SK-N-MC (cell line): Measurements from ENCODE around the gene SLC9A7.
"Not testable (repeated sequence)": the region's sequence is repeated elsewhere in the genome, so short reads cannot be mapped to it uniquely, and the experiment has no call there.

Experiments
- DNase-seq: peaks from one replicate; pipeline ENCODE4 v3.0.0-alpha.2; 2011; ENCODE audit warnings: low read depth, low spot score
- H3K27ac ChIP-seq: fragments of 200-600 bp; sonication (generic); 2 replicates; pipeline ENCODE4 v1.5.1; 2016; ENCODE audit warnings: mixed run types
- H3K36me3 ChIP-seq: fragments of 200-600 bp; sonication (generic); 2 replicates; pipeline ENCODE4 v1.6.1; 2017; ENCODE audit warnings: antibody characterized with exemption, low read length, mixed read lengths; ENCODE audit not compliant: insufficient read depth
- H3K4me3 ChIP-seq: fragments of 200-600 bp; sonication (generic); 2 replicates; pipeline ENCODE4 v1.5.1; 2016
- H3K9ac ChIP-seq: fragments of 200-600 bp; sonication (generic); 2 replicates; pipeline ENCODE4 v1.8.0; 2017; ENCODE audit warnings: mixed run types, mixed read lengths; ENCODE audit not compliant: insufficient read length
- H3K9me3 ChIP-seq: fragments of 200-600 bp; sonication (generic); 2 replicates; pipeline ENCODE4 v1.6.1; 2017; ENCODE audit warnings: low read depth, mild to moderate bottlenecking, antibody characterized with exemption, low read length, moderate library complexity, mixed read lengths
- EZH2 ChIP-seq: fragments of 200-600 bp; sonication (generic); IDR thresholded peaks from one replicate; pipeline ENCODE4 v1.6.1; 2017; ENCODE audit warnings: antibody characterized with exemption
- FOXP2 ChIP-seq: optimal IDR thresholded peaks from 2 replicates; pipeline ENCODE3; 2011; ENCODE audit warnings: mild to moderate bottlenecking, moderate library complexity; ENCODE audit not compliant: insufficient read depth; ENCODE audit errors: extremely low read length, control extremely low read depth
- POLR2AphosphoS5 ChIP-seq: IDR thresholded peaks from 2 replicates; pipeline ENCODE4 v1.6.1; 2012; ENCODE audit warnings: mild to moderate bottlenecking, low read depth, low read length, borderline replicate concordance

Gene SLC9A7

DNA sequence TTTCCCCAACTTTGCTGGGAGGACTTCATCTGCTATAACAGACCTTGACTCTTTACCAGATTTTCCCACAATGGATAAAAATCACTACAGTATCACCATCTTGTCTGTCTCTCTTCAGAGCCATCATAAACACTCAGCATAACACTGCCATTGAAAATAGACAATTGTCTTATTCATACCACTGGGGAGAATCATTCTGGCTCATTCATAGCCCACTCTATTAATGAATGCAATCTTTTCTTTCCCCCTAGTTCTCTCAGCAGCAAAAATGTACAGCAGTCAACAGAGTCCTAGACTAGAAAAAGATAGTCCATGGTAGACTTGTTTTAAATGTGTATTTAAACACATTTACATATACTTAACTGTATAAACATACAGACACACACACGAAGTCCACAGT lies 19.2 kb downstream of the SLC9A7 start:
- H3K4me3 ChIP-seq = no peak overlapping the region
- H3K9me3 ChIP-seq = 0 out of 2 replicates have a peak, but pooled peaks cover 6% of the 10 kb centered on the region
- no peak for DNase-seq
- H3K9ac ChIP-seq = no peak overlapping the region
- no peaks in the 10 kb centered on the region for H3K36me3 ChIP-seq
- no peak for TF ChIP-seq FOXP2
- TF ChIP-seq POLR2AphosphoS5 = no peak
- no peak for TF ChIP-seq EZH2
- no peak overlapping the region for H3K27ac ChIP-seq

DNA sequence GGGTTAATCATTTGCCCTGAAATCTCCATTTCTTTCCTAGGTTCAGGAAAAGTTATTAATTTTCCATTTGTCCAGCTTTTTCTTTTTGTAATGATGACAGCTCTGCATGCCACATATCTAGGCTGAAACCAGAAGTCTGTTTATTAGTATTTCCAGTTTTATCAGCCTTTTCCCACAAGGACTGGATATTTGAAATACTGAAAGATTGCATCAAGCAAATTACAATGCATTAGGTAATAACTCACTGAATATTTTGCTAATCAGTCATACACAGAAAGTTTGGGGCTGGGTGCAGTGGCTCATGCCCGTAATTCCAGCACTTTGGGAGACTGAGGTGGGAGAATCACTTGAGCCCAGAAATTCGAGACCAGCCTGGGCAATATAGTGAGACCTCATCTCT lies 21.5 kb downstream of the SLC9A7 start:
- Histone ChIP-seq H3K36me3 (no peaks in the 10 kb centered on the region), H3K9ac (no peak overlapping the region), H3K9me3 (0 out of 2 replicates have a peak, but pooled peaks cover 6% of the 10 kb centered on the region), H3K27ac (no peak overlapping the region), H3K4me3 (no peak overlapping the region)
- no peak for TF ChIP-seq EZH2
- TF ChIP-seq POLR2AphosphoS5 = no peak
- TF ChIP-seq FOXP2 = no peak
- DNase-seq = no peak

DNA sequence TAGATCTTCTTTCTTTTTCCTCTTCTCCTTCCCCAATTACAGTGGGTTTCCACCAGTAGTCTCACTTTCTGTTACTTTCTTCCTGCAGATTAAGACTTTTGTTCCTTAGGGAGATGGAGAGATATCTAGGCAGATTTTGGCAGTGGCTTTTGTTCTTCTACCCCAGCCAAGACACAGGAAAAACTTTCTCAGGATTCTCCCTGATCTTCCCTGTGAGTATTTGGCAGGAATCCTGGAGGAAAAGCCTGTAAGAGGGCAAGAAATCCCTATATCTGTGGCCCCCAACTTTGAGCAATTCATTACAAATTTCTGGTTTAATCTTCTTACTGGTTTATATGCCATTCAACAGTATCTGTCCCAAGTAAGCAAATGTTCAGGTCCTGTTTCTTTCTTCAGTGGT lies 21.9 kb downstream of the SLC9A7 start:
- no peak overlapping the region for H3K9ac ChIP-seq

DNA sequence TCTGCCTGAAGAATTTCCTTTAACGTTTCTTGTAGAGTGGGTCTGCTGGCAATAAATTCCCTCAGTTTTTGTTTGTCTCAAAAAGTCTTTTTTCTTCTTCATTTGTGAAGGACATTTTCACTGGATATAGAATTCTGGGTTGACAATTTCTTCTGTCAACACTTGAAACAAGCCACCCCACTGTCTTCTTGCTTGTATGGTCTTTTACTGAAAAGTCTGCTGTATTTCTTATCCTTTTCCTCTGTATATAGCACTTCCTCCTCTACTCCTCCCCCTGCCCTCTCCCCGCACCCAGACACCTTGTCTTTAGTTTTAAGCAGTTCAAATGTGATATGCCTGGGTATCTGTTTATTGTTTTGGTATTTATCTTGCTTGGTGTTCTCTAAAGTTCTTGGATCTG lies 23.3 kb downstream of the SLC9A7 start:
- no peaks in the 10 kb centered on the region for H3K36me3 ChIP-seq
- TF ChIP-seq FOXP2 (no peak), EZH2 (no peak), POLR2AphosphoS5 (no peak)
- no peak overlapping the region for H3K27ac ChIP-seq
- H3K9me3 ChIP-seq = 0 out of 2 replicates have a peak, but pooled peaks cover 6% of the 10 kb centered on the region
- no peak for DNase-seq
- H3K9ac ChIP-seq = no peak overlapping the region
- no peak overlapping the region for H3K4me3 ChIP-seq

More for the DNA sequence above, 21.9 kb downstream of the SLC9A7 start:
- Histone ChIP-seq H3K4me3 (no peak overlapping the region), H3K36me3 (no peaks in the 10 kb centered on the region), H3K9me3 (0 out of 2 replicates have a peak, but pooled peaks cover 6% of the 10 kb centered on the region), H3K27ac (no peak overlapping the region)
- DNase-seq = no peak
- no peak for TF ChIP-seq FOXP2
- no peak for TF ChIP-seq EZH2
- TF ChIP-seq POLR2AphosphoS5 = no peak

DNA sequence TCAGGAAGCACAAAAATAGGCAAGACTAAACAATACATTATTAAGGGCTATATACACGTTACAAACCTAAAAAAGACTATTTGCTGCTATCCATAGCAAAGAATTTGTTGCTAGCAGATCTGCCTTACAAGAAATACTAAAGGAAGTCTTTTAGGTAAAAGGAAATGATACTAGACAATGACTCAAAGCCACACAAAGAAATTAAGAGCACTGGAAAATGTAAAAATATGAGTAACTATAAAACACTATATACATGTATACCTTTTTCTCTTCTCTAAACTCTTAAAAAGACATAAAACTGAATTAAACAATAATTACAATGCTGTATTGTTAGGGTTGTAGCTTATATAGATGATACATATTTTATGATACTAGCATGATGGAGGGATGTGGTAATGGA lies 25.7 kb downstream of the SLC9A7 start:
- Histone ChIP-seq H3K36me3 (no peaks in the 10 kb centered on the region), H3K27ac (no peak overlapping the region), H3K9me3 (0 out of 2 replicates have a peak, but pooled peaks cover 6% of the 10 kb centered on the region), H3K4me3 (no peak overlapping the region), H3K9ac (no peak overlapping the region)
- TF ChIP-seq FOXP2 (no peak), POLR2AphosphoS5 (no peak), EZH2 (no peak)
- DNase-seq = no peak

DNA sequence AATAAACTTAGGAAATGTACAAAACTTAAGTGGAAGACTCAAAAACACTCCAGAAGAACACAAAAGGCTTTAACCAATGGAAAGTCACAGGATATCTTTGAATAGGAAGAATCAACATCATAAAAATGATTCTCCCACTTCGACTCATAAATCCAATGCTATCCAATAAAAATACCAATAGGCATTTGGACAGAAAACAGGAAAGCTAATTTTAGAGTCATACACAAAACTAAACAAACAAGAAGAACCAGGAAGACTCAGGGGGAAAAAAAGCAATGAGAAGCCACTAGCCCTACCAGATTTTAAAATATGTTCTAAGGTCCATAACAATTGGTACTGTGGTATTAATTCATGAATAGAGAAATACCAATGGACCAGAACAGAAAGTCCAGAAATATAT lies 28.2 kb downstream of the SLC9A7 start:
- no peak overlapping the region for H3K9ac ChIP-seq
- H3K36me3 ChIP-seq = no peaks in the 10 kb centered on the region
- no peaks in the 10 kb centered on the region for H3K9me3 ChIP-seq
- H3K4me3 ChIP-seq = no peak overlapping the region
- H3K27ac ChIP-seq = no peak overlapping the region
- TF ChIP-seq FOXP2 (no peak), POLR2AphosphoS5 (no peak), EZH2 (no peak)
- no peak for DNase-seq

DNA sequence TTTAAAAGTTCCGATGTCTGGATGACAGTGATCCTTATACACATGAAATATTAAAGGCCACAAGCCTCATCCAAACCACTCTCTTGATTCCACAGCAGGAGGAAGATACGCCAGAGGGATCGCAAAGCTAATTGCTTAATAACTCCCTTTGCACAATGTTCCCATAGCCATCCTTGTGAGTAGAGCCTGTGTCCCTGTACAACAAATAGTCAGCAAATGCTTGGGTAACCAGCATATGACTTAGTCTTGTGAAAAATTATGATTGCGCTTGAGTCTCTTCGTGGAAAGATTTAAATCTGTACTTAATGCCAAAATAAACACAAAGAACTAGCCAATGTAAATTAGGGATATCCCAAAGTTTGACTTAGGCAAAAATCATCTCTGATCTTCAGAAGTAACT lies 31.5 kb downstream of the SLC9A7 start:
- no peaks in the 10 kb centered on the region for H3K36me3 ChIP-seq
- no peak overlapping the region for H3K4me3 ChIP-seq
- H3K9me3 ChIP-seq = no peaks in the 10 kb centered on the region
- no peak for DNase-seq
- H3K9ac ChIP-seq = no peak overlapping the region
- TF ChIP-seq FOXP2 (no peak), EZH2 (no peak), POLR2AphosphoS5 (no peak)
- no peak overlapping the region for H3K27ac ChIP-seq

DNA sequence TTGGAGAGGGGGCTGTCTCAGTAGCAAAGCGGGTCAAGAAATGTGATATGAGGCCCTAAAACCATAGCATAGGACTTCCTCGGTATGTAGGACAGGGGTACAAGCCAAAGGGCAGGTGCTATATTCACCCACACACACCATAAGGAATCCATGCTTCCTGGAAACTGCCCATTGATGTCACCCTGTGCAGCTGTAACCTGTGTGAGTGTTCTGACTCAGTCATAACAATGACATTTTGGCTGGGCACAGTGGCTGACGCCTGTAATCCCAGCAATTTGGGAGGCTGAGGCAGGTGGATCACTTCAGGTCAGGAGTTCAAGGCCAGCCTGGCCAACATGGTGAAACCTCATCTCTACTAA lies 35.4 kb downstream of the SLC9A7 start:
- H3K9ac ChIP-seq, H3K36me3 ChIP-seq, H3K4me3 ChIP-seq, DNase-seq, H3K9me3 ChIP-seq, H3K27ac ChIP-seq: not testable (repeated sequence)

DNA sequence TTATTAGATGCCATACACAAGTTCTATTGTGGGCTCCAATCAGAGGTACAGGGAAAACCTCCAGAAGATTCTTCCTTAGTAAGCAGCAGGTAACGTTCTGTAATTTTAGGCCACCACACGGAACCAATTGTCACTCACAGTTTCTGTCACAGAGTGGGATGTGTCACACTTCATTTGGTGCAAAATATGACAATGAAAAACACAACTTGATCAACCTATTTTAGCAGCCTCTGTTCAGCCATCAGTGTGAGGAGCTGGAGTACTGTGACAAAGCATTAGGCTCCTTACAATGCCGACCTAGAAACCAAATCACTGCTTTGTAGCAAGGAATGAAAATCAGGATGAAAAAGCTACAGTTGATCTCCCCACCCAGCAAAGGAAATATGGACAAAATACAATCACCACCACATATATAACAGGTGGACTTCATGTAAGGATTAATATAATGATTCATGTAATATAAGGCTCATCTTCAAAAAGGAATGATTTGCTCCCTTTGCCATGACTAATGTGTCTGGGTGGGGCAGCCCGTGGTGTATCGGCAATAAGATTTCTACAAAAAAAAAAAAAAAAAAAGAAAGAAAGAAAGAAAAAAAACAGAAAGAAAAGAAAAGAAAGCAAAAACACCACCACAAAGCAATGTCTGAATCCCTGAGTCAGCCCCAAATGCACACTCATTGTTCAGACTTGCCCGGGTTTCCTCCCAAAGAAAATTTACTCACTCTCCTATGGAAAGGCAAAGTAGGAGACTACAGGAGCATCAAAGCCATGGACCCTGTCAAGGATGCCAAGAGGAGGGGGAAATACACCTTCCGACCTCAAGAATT lies 36.0 kb downstream of the SLC9A7 start:
- Histone ChIP-seq H3K4me3 (no peak overlapping the region), H3K9ac (no peak overlapping the region), H3K9me3 (no peaks in the 10 kb centered on the region), H3K27ac (no peak overlapping the region), H3K36me3 (no peaks in the 10 kb centered on the region)
- no peak for DNase-seq
- TF ChIP-seq EZH2 = no peak

DNA sequence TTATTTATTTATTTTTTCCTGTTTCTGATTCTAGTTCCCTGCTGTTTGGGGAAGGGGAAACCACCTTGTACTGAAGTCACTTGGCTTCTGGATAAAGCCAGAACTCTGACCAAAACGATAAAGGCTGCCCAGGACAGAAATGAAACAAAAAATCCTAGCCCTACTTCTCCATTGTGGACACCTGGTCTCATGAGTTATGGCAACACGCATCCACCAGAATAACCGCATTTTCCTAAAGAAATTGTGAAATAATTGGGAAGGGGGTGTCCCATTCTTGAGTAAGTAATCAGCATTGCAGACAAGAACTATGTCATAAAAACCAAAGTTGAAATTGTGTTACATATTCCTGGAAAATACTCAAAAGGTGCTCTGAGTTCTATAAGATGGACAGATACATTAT lies 42.1 kb downstream of the SLC9A7 start:
- DNase-seq = no peak
- TF ChIP-seq EZH2 = no peak
- no peak for TF ChIP-seq FOXP2
- TF ChIP-seq POLR2AphosphoS5 = no peak
- H3K9ac ChIP-seq = no peak overlapping the region
- H3K4me3 ChIP-seq = no peak overlapping the region
- H3K9me3 ChIP-seq = no peaks in the 10 kb centered on the region
- H3K36me3 ChIP-seq = no peaks in the 10 kb centered on the region
- H3K27ac ChIP-seq = no peak overlapping the region
